Activated CD8-positive, alpha-beta memory T cell treated with anti-CD3 and anti-CD28 coated beads, Interleukin-2, amount 50 U/mL, for 24 hours (primary cell): ENCODE results near the gene ADGRD2.

Source experiments
- DNase-seq: peaks from one replicate; pipeline ENCODE4 v3.0.0-alpha.2; 2020; ENCODE audit errors: extremely low read depth

ADGRD2 gene

GRCh38 chr9:124457079-124457886, 7.0 kb downstream of the ADGRD2 start:
- DNase-seq: no peak

GRCh38 chr9:124457887-124458431, 7.7 kb downstream of the ADGRD2 start:
- no peak for DNase-seq

DNA sequence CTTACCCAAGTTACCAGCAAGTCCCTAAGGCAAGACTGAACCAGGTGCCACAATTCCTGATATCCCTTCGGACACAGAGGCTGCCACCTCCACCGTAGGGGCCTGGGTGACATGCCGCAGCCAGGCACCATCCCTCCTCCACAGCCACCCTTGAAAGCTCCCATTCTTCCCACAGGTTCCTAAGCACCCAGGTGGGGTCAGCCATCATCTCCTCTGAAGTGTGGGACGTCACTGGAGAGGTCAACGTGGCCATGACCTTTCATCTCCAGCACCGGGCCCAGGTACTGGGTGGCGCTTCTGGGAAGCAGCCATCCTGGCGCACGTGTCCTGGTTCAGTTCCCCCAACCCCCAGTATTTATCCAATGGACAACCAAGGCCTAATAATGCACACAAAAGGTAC, 8.2 kb downstream of the ADGRD2 start:
- no peak for DNase-seq

DNA sequence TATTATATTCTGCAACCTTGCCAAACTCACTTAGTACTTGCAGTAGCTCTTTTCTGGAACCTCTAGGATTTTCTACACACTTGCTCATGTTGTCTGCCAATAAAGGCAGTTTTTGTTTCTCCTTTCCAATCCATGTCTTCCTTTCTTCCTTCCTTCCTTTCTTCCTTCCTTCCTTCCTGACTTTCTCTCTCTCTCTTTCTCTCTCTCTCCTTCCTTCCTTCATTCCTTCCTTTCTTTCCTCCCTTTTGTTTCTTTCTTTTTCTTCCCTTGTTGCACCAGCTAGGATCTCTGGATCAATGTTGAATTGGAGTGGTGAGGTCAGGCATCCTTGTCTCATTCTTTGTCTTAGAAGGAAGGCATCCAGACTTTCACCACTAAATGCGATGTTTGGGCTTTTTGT, 12.5 kb downstream of the ADGRD2 start:
- DNase-seq: no peak

GRCh38 chr9:124465736-124466135, 15.5 kb downstream of the ADGRD2 start:
- DNase-seq: no peak

DNA sequence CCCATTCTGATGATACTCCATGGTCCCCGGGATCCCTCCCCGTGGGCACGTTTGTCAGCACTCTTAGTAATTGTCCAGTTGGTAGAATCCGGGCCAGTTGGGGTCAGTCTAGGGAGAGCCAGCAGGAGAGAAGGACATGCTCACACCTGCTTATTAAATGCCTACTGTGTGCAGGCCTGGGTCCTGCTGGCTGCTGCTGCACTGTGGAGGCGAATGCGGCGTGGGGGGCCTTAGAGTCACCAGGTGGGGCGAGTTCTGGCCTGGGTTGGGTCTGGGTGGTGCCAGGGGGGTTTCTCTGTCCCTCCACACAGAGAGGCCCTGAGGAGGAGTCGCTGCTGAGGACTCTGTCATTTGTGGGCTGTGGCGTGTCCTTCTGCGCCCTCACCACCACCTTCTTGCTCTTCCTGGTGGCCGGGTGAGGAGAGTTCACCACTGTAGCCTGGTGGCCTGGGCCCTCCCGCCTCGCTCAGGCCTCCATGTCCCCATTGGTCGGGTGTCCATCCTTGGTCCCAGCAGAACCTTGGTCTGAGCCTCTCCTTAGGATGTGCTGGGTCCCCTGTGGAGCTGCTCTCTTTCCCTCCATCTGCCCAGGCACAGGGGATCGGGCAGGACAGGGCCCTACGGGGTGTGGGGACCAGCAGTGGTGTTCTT, 17.3 kb downstream of the ADGRD2 start:
- no peak for DNase-seq

- no peak for DNase-seq
These were observed 17.9 kb downstream of the ADGRD2 start for GRCh38 chr9:124468061-124468740.

GRCh38 chr9:124469011-124469832, 19.0 kb downstream of the ADGRD2 start:
- DNase-seq: no peak

- no peak for DNase-seq
These were observed 20.1 kb downstream of the ADGRD2 start for GRCh38 chr9:124470306-124470705.

DNA sequence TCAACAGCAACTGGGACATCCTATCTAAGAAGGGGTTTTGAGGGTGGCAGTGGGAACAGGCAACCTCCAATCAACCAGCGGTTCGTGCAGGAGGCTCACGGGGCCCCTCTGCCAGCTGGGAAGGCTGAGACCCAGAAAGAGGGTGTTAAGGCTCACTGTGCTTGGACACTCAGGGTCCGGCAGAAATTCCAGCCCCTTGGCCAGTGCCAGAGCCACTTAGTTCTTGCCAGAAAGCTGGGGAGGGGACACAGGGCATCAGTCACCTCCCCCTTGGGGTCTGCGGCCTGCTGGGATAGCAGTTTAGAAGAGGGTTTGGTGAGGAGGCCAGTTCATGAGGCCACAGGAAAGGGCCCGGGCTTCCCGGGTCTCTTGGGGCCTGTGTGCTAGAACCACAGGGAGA, 20.5 kb downstream of the ADGRD2 start:
- no peak for DNase-seq

DNA sequence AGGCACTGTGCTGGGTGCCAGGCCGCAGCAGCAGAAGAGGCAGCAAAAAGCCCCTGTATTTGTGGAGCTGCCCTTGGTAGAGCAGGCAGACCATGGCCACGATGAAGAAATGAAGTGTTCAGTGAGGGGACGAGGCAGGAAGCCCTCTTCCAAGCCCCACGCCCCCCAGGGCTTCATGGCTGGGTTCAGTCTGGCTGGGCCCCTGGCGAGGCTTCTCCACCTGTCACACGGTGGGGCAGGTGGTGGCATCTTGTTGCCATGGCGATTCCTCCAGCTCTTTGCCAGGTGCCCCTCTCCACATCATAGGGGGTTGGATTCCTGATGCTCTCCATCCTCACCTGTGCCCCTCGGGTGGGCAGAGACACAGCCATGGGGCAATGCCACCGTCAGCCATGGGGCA, 21.5 kb downstream of the ADGRD2 start:
- no peak for DNase-seq

DNA sequence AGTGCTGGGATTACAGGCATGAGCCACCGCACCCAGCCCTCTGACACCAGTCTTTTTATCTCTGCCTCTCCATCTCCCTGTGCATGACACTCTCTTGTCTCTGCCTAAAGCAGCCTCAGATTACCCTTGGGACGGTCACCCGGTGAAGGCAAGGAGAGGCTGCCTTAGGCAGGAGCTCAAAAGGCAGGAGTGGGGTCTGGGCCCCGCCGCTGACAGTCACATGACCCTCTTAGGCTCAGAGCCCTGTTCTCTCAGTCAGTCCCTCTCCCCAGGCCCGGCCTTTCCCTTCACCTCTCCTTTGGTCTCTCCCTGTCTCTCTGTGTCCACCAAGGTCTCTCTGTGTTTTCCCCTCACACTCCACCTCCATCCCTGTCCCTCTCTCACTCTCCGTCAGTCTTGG, 22.5 kb downstream of the ADGRD2 start:
- DNase-seq: no peak

DNA sequence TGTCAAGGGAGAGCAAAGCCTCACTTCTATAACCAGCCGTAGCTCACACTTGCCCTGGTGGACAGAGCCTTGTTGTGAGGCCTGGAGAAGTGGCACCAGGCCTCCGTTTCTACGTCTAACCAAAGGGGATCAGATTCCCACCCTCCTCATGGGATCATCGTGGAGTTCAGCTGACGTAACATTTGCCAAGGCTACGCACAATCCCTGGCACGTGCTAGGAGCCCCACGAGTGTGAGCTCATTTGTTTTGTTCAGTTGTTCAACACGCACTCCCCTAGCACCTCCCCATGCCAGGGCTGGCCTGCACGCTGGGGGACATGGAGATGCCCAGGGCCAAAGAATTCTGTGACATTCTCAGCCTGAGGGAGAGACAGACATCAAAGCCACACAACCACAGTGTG, 23.1 kb downstream of the ADGRD2 start:
- DNase-seq: no peak

GRCh38 chr9:124474151-124474550, 23.9 kb downstream of the ADGRD2 start:
- no peak for DNase-seq

DNA sequence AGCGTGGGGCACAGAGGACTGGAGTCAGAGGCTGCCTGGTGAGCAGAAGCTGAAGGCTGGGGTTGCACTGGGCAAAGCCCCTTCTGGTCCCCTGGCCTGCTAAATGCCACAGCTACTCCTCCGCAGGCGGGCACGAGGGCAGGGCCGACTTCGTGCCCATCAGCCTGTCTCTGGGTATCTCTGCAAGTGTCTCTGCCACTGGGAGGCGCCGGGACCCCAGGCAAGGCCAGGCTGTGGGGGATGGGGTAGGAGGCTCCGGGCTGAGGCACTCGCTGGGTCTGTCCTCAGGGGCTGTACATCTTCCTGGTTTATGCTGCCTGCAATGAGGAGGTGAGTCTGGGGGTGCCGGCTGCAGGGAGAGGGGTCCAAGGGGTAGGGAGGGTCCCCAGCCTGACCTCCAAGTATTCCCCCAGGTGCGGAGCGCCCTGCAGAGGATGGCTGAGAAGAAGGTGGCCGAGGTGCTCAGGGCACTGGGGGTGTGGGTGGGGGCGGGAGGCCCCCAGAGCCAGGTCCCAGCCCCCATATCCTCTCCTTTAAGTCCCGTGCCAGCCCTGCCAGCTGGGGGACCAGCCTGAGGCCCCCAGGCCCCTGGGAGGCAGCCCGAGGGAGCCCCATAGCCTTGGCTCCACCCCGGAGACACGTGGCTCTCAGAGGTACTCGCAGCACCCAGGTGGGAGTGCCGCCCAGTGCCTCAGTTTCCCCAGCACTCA, 25.1 kb downstream of the ADGRD2 start:
- no peak for DNase-seq

DNA sequence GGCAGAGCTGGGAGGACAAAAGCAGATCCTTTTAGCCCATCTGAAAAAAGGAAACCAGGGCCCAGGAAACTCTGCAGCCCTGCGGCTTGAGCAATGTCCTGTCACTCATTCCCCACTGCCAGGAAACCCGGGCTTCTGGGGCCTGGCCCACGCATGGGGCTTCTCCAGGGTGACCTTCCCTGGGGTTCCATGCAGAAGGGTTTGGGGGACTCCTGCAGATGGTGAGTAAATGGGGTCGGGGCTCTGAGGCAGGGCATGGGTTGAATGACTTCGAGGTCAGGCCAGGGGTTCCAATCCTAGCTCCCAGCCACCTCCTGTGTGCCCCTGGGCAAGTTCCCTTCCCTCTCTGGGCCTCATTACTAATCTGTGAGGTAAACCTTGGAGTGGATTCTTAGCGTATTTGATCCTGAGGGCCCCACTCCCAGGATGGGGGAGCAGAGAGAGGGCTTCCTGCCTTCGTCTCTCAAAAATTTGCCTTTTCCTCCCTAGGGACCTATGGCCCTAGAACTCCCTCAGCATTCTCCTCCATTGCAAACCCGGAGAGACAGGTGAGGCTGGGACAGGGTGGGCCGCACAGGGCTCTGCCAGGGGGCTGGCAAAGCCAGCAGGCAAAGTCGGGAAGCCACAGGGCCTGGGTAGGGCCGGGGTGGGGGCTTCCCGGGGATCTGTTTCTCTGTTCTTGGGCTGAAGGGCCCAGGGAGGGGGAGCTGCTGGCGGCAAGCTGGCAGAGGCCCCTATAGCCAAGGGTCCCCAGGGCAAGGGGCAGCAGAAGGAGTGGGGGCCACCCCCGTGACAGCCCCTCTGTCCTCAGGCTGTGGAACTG, 25.8 kb downstream of the ADGRD2 start:
- no peak for DNase-seq

- DNase-seq: no peak
These were observed 27.0 kb downstream of the ADGRD2 start for GRCh38 chr9:124477211-124477647.

- no peak for DNase-seq
These were observed 27.5 kb downstream of the ADGRD2 start for GRCh38 chr9:124477648-124478285.

- DNase-seq: no peak
These were observed 28.1 kb downstream of the ADGRD2 start for GRCh38 chr9:124478354-124478753.

GRCh38 chr9:124479371-124479770, 29.1 kb downstream of the ADGRD2 start:
- DNase-seq: no peak
